Measurements from ENCODE around the gene PKM. TPM values are rescaled to one million over a fixed set of nuclear protein-coding genes. Genes with fewer than 3 reads are reported as not detected.

PKM gene
- 782 TPM for total RNA-seq

GRCh38 chr15:72231066-72231832 lies at the start of gene PKM:
Gene PKM, minus strand, starts transcription at chr15:72231190. Its CDS starts 12,093 bp downstream, at chr15:72219097.

GRCh38 chr15:72272213-72272996 lies 41.4 kb upstream of the PKM start, which contains the start of gene PARP6:
Gene PARP6, minus strand, starts transcription at chr15:72272554. Its CDS starts 5,077 bp downstream, at chr15:72267477.

GRCh38 chr15:72197460-72198355 lies 33.3 kb downstream of the PKM start, which contains the start of gene GRAMD2A:
Gene GRAMD2A, minus strand, starts transcription at chr15:72197787.

Other genes with a start within 250 kb of the PKM start
- 96.9 TPM for gene MYO9A, start 113.0 kb downstream of the PKM start, total RNA-seq
- gene SENP8, start 112.8 kb downstream of the PKM start, total RNA-seq: 3.4 TPM
- 0.82 TPM for gene GRAMD2A, start 33.4 kb downstream of the PKM start, total RNA-seq
- gene PARP6, start 41.4 kb upstream of the PKM start, total RNA-seq: 54.0 TPM
- 2.4 TPM for gene CELF6, start 89.0 kb upstream of the PKM start, total RNA-seq
- 94.1 TPM for gene HEXA, start 144.8 kb upstream of the PKM start, total RNA-seq
- gene TMEM202, start 167.1 kb upstream of the PKM start, total RNA-seq: not detected
- 76.7 TPM for gene ARIH1, start 243.1 kb upstream of the PKM start, total RNA-seq